A673 (cell line): ENCODE measurements around the gene TOR4A.

Experiments
- EZH2 ChIP-seq: fragments of 200-600 bp; sonication (generic); IDR thresholded peaks from 2 replicates; pipeline ENCODE4 v1.6.1; 2017; ENCODE audit warnings: borderline replicate concordance, low read depth, mild to moderate bottlenecking, mixed read lengths, antibody characterized with exemption, low read length; ENCODE audit not compliant: poor library complexity, severe bottlenecking
- TF ChIP-seq, protein P1 (sequence below): fragments of 300-800, 200-600 bp; sonication (generic); conservative IDR thresholded peaks from 2 replicates; pipeline ENCODE4 v1.5.1; 2017; ENCODE audit warnings: low read depth, mild to moderate bottlenecking, antibody characterized with exemption, low read length, moderate library complexity, mixed read lengths

DNA sequence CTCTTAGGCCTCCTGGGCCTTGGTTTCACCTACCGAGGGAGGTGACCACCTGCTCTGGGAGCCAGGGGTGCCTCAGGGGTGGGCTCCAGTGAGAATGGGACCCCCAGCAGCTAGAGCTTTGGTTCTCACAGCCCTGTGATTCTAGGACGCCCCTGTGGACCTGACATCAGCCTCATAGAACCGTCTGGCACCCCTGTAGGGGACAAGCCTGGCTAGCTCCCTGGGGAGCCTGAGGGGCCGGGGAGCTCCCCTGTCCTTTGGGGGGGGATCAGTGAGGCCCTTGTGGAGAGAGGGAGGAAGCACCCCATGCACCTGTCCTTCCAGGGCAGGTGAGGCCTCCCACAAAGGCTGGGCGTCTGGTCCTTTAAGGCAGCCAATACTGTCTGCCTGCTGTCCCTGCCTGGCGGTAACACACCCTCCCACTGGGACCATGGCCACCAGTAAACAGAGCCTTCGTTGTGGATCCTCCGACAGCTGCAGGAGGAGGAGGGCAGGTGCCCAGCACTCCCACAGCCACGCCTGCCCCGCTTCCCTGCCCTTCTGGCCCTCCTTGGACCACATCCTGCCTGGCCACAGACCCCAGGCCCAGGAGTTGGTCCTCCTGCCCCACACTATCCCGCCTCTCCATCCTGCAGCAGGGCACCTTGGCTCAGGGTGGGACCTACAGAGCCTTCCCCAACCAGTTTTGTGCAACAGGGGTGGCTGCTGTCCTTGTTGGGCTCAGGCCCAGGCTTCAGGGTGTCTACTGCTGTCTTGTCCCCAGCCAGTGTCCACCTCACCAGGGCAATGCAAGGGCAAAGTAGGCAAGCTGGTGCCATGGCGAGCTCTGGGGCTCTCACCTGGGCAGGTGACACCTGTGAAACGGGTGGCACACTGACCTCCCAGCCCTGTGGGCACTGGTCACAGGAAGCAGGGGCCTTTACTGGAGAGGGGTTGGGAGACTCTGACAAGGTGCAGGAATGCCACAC lies 39.5 kb upstream of the TOR4A start:
- no peak for TF ChIP-seq EZH2
- TF ChIP-seq, protein P1, sequence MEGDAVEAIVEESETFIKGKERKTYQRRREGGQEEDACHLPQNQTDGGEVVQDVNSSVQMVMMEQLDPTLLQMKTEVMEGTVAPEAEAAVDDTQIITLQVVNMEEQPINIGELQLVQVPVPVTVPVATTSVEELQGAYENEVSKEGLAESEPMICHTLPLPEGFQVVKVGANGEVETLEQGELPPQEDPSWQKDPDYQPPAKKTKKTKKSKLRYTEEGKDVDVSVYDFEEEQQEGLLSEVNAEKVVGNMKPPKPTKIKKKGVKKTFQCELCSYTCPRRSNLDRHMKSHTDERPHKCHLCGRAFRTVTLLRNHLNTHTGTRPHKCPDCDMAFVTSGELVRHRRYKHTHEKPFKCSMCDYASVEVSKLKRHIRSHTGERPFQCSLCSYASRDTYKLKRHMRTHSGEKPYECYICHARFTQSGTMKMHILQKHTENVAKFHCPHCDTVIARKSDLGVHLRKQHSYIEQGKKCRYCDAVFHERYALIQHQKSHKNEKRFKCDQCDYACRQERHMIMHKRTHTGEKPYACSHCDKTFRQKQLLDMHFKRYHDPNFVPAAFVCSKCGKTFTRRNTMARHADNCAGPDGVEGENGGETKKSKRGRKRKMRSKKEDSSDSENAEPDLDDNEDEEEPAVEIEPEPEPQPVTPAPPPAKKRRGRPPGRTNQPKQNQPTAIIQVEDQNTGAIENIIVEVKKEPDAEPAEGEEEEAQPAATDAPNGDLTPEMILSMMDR = no peak
